ENCODE measurements around the gene SEMA6B. TPM values are rescaled to one million over a fixed set of nuclear protein-coding genes. Genes with fewer than 3 reads are reported as not detected.
A peak's percentile ranks its signal among the peaks of the same experiment; 100 is the strongest.

SEMA6B gene
- polyA plus RNA-seq (2012; rRNA removed), result 2.0 and 3.7 TPM in 2 replicates
- 1.2 and 1.9 TPM in 2 replicates for polyA plus RNA-seq (2012; cell fraction: cytosol; rRNA removed)
- polyA plus RNA-seq (2012; cell fraction: nucleus; rRNA removed), result 1.6 and 1.9 TPM in 2 replicates

- no peak for TF ChIP-seq RAD21 (IDR thresholded peaks at IDR 0.05; ENCODE audit: low read length)
- no peak for TF ChIP-seq NRF1 (IDR thresholded peaks at IDR 0.05; ENCODE audit: low read depth, low read length)
- no peak for TF ChIP-seq JUND (IDR thresholded peaks at IDR 0.05)
- no peak for TF ChIP-seq POLR2AphosphoS5 (IDR thresholded peaks at IDR 0.05; ENCODE audit: low read depth, low read length)
- TF ChIP-seq FOXM1 (IDR thresholded peaks at IDR 0.05; ENCODE audit: low read depth), result no peak
- no peak for TF ChIP-seq FOSL2 (IDR thresholded peaks at IDR 0.05; ENCODE audit: borderline replicate concordance, low read depth)
- TF ChIP-seq, protein P1, sequence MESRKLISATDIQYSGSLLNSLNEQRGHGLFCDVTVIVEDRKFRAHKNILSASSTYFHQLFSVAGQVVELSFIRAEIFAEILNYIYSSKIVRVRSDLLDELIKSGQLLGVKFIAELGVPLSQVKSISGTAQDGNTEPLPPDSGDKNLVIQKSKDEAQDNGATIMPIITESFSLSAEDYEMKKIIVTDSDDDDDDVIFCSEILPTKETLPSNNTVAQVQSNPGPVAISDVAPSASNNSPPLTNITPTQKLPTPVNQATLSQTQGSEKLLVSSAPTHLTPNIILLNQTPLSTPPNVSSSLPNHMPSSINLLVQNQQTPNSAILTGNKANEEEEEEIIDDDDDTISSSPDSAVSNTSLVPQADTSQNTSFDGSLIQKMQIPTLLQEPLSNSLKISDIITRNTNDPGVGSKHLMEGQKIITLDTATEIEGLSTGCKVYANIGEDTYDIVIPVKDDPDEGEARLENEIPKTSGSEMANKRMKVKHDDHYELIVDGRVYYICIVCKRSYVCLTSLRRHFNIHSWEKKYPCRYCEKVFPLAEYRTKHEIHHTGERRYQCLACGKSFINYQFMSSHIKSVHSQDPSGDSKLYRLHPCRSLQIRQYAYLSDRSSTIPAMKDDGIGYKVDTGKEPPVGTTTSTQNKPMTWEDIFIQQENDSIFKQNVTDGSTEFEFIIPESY (IDR thresholded peaks at IDR 0.05; ENCODE audit: borderline replicate concordance, low read depth), result no peak
- no peak for TF ChIP-seq YY1 (IDR thresholded peaks at IDR 0.05; ENCODE audit: low read depth)
- TF ChIP-seq GATA2 (CRISPR knock-in tag; IDR thresholded peaks at IDR 0.05), result no peak
- TF ChIP-seq TEAD4 (IDR thresholded peaks at IDR 0.05; ENCODE audit: borderline replicate concordance, insufficient read depth), result no peak
- no peak for TF ChIP-seq SMC3 (IDR thresholded peaks at IDR 0.05; ENCODE audit: low read depth, low read length)
- TF ChIP-seq, protein P2, sequence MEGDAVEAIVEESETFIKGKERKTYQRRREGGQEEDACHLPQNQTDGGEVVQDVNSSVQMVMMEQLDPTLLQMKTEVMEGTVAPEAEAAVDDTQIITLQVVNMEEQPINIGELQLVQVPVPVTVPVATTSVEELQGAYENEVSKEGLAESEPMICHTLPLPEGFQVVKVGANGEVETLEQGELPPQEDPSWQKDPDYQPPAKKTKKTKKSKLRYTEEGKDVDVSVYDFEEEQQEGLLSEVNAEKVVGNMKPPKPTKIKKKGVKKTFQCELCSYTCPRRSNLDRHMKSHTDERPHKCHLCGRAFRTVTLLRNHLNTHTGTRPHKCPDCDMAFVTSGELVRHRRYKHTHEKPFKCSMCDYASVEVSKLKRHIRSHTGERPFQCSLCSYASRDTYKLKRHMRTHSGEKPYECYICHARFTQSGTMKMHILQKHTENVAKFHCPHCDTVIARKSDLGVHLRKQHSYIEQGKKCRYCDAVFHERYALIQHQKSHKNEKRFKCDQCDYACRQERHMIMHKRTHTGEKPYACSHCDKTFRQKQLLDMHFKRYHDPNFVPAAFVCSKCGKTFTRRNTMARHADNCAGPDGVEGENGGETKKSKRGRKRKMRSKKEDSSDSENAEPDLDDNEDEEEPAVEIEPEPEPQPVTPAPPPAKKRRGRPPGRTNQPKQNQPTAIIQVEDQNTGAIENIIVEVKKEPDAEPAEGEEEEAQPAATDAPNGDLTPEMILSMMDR (IDR thresholded peaks at IDR 0.05), result no peak
- TF ChIP-seq NFIC (IDR thresholded peaks at IDR 0.05; ENCODE audit: borderline replicate concordance), result no peak
- TF ChIP-seq RXRA (IDR thresholded peaks at IDR 0.05; ENCODE audit: borderline replicate concordance, low read depth), result no peak
- TF ChIP-seq USF2 (IDR thresholded peaks at IDR 0.05; ENCODE audit: borderline replicate concordance, low read depth, low read length), result no peak
- no peak for TF ChIP-seq FOXJ3 (CRISPR knock-in tag; IDR thresholded peaks at IDR 0.05)
- TF ChIP-seq MXI1 (IDR thresholded peaks at IDR 0.05; ENCODE audit: low read depth, low read length), result no peak
- no peak for TF ChIP-seq PBX3 (IDR thresholded peaks at IDR 0.05)
- TF ChIP-seq, protein P3, sequence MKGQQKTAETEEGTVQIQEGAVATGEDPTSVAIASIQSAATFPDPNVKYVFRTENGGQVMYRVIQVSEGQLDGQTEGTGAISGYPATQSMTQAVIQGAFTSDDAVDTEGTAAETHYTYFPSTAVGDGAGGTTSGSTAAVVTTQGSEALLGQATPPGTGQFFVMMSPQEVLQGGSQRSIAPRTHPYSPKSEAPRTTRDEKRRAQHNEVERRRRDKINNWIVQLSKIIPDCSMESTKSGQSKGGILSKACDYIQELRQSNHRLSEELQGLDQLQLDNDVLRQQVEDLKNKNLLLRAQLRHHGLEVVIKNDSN (IDR thresholded peaks at IDR 0.05; ENCODE audit: borderline replicate concordance, low read depth), result no peak
- H3K9me3 ChIP-seq, result no peaks in the 10 kb centered on the region
- 79% methylated on average over 11 of the region's 13 CpGs for WGBS (ENCODE audit: low lambda C conversion rate)
- no peaks in the 10 kb centered on the region for H3K79me2 ChIP-seq (ENCODE audit: insufficient read depth)
- POLR2A ChIA-PET, result no interaction called here
- no peaks in the 10 kb centered on the region for H3K27me3 ChIP-seq (ENCODE audit: insufficient read depth)
- peak within 1 kb of the TSS in 1 of 2 experiments; percentile 43; a peak in 1 of 4 replicates for H3K4me3 ChIP-seq (ENCODE audit: low read depth in 2 of 2, low read length in 1 of 2)
- H3K9me2 ChIP-seq, result no peaks in the 10 kb centered on the region
- peaks cover 14% of the 10 kb centered on the region for H3F3A ChIP-seq (replicated peaks; ENCODE audit: insufficient read depth)
- CTCF ChIA-PET, result interaction anchor here (0.8 to 3.3 kb wide), 12 partner anchors 11 to 78 kb away, joined by 3 to 24 read pairs (median 6); partner anchors contain the start of gene PLIN5
- H3K9ac ChIP-seq, result no peak within 1 kb of the TSS
- no peak within 1 kb of the TSS for H3K27ac ChIP-seq (ENCODE audit: low read depth in 2 of 2, low read length in 1 of 2)
- no peak within 1 kb of the TSS for H2AFZ ChIP-seq (ENCODE audit: low read depth)
- H4K20me1 ChIP-seq (ENCODE audit: insufficient read depth), result no peaks in the 10 kb centered on the region
- no peak for DNase-seq
- peaks cover 0 to 8% of the 10 kb centered on the region in 2 experiments; a peak in 1 of 4 replicates for H3K4me1 ChIP-seq (ENCODE audit: control insufficient read depth in 1 of 2, insufficient read depth in 2 of 2, low read depth in 1 of 2, low read length in 1 of 2)
- no peak within 1 kb of the TSS for H3K4me2 ChIP-seq
- H3K36me3 ChIP-seq (replicated peaks in 1 of 2; ENCODE audit: control insufficient read depth in 1 of 2, insufficient read depth in 2 of 2, low read length in 1 of 2), result no peaks in the 10 kb centered on the region
These were observed at the start of gene SEMA6B for GRCh38 chr19:4559569-4559968. TSS of gene SEMA6B (minus strand) at chr19:4559684. CDS start at chr19:4558457, 1,227 bp downstream.
